Natural killer cell (primary cell): ENCODE results near the gene PHACTR3. TPM values are rescaled to one million over a fixed set of nuclear protein-coding genes. Genes with fewer than 3 reads are reported as not detected.

Experiments used
- ATAC-seq, 3 donors: fragments of 150-1000 bp in 2 of 3; fragments of 200-7000 bp in 1 of 3; cut with Tn5 transposase; 1 replicate in 1 of 3; 2 replicates in 2 of 3; pipeline ENCODE4 v1.10.0; 2021; ENCODE audit warnings: mild to moderate bottlenecking in 2 of 3, moderate library complexity in 2 of 3
- DNase-seq, 2 donors: peaks; one replicate each; pipeline versions ENCODE4 v3.0.0 to v3.0.0-alpha.2; 2013 to 2021; ENCODE audit warnings: mixed read lengths in 1 of 2
- H3K27ac ChIP-seq: one replicate; pipeline ENCODE4 v1.5.1; 2013; ENCODE audit warnings: mild to moderate bottlenecking, low read length
- H3K27me3 ChIP-seq: one replicate; pipeline ENCODE4 v1.6.1; 2013; ENCODE audit warnings: low read length; ENCODE audit not compliant: control insufficient read depth, insufficient read depth
- H3K36me3 ChIP-seq: one replicate; pipeline ENCODE4 v1.6.1; 2013; ENCODE audit warnings: low read length; ENCODE audit not compliant: control insufficient read depth, insufficient read depth
- H3K4me1 ChIP-seq: one replicate; pipeline ENCODE4 v1.6.1; 2013; ENCODE audit warnings: low read length; ENCODE audit not compliant: control insufficient read depth, insufficient read depth
- H3K4me3 ChIP-seq: one replicate; pipeline ENCODE4 v1.5.1; 2013; ENCODE audit warnings: low read length
- H3K9me3 ChIP-seq: one replicate; pipeline ENCODE4 v1.6.1; 2013; ENCODE audit warnings: low read length; ENCODE audit not compliant: control insufficient read depth, insufficient read depth
- H3K27ac Mint-ChIP-seq, 2 donors: one replicate each; pipeline ENCODE4 v1.8.0; 2022; ENCODE audit warnings: mild to moderate bottlenecking in 2 of 2, mixed read lengths in 2 of 2, moderate library complexity in 1 of 2
- H3K27me3 Mint-ChIP-seq, 2 donors: one replicate each; pipeline ENCODE4 v1.8.0; 2022; ENCODE audit warnings: low read depth in 2 of 2, mixed read lengths in 2 of 2
- H3K36me3 Mint-ChIP-seq: one replicate; pipeline ENCODE4 v1.8.0; 2022; ENCODE audit warnings: mixed read lengths
- H3K4me1 Mint-ChIP-seq, 2 donors: one replicate each; pipeline ENCODE4 v1.8.0; 2022; ENCODE audit warnings: mixed read lengths in 2 of 2
- H3K4me3 Mint-ChIP-seq: one replicate; pipeline ENCODE4 v1.8.0; 2022; ENCODE audit warnings: mild to moderate bottlenecking, moderate library complexity, mixed read lengths
- H3K9me3 Mint-ChIP-seq, 2 donors: one replicate each; pipeline ENCODE4 v1.8.0; 2022; ENCODE audit warnings: mixed read lengths in 2 of 2
- CTCF ChIP-seq: fragments of 200-600 bp; IDR thresholded peaks from one replicate; pipeline ENCODE4 v1.8.0; 2022; ENCODE audit warnings: antibody characterized with exemption
- WGBS: methylation state at CpG from one replicate; pipeline ENCODE4 v1.1.7; 2013; ENCODE audit warnings: missing lambda C conversion rate; ENCODE audit not compliant: insufficient coverage; 5-methylcytosine and 5-hydroxymethylcytosine counted together
- intact Hi-C: fragments of 100-400 bp; cut with micrococcal nuclease; formaldehyde crosslinking; loops from one replicate; pipeline ENCODE4 v1.14.2; 2022
- total RNA-seq, 4 donors: library from RNA; stranded (reverse); fragments of 120-200 nt in 1 of 4; gene quantifications; one replicate each; pipeline versions ENCODE4 v1.2.3 to v1.2.4, GENCODE V29; 2013 to 2022

The PHACTR3 gene
- total RNA-seq, 3 donors from 2014 or later (not counting 1 experiment from before 2014, with no cell fraction given), result not detected

- Mint-ChIP-seq H3K36me3 (no peaks in the 10 kb centered on the region), H3K27me3 (peaks cover 0 to 10% of the 10 kb centered on the region in 2 donors), H3K9me3 (no peaks in the 10 kb centered on the region), H3K4me1 (no peaks in the 10 kb centered on the region), H3K4me3 (no peak overlapping the region), H3K27ac (no peak overlapping the region)
- Histone ChIP-seq H3K27me3 (no peaks in the 10 kb centered on the region), H3K4me3 (no peak overlapping the region), H3K9me3 (no peaks in the 10 kb centered on the region), H3K36me3 (no peaks in the 10 kb centered on the region), H3K4me1 (no peaks in the 10 kb centered on the region), H3K27ac (no peak overlapping the region)
- ATAC-seq (no peak), DNase-seq (no peak)
- no peak for TF ChIP-seq CTCF
- intact Hi-C loops, result no loop called here
- 88% methylated on average over 8 of the region's 8 CpGs for WGBS
Observed at GRCh38 chr20:59823491-59824259, 219.3 kb downstream of the PHACTR3 start.

- Histone ChIP-seq H3K36me3 (no peaks in the 10 kb centered on the region), H3K27ac (no peak overlapping the region), H3K9me3 (no peaks in the 10 kb centered on the region), H3K27me3 (no peaks in the 10 kb centered on the region), H3K4me3 (no peak overlapping the region), H3K4me1 (no peaks in the 10 kb centered on the region)
- no peaks in the 10 kb centered on the region for H3K9me3 Mint-ChIP-seq
- H3K27me3 Mint-ChIP-seq, result peaks cover 0 to 8% of the 10 kb centered on the region in 2 donors
- no peak for TF ChIP-seq CTCF
- no peaks in the 10 kb centered on the region for H3K36me3 Mint-ChIP-seq
- no peak for DNase-seq
- no peak overlapping the region for H3K4me3 Mint-ChIP-seq
- H3K4me1 Mint-ChIP-seq, result no peaks in the 10 kb centered on the region
- 70% methylated on average over 8 of the region's 8 CpGs for WGBS
- no peak for ATAC-seq
- no peak overlapping the region for H3K27ac Mint-ChIP-seq
- intact Hi-C loops, result no loop called here
Observed at GRCh38 chr20:59824711-59825562, 220.6 kb downstream of the PHACTR3 start.

GRCh38 chr20:59825563-59825920 is 221.2 kb downstream of the PHACTR3 start:
- 91% methylated on average over 4 of the region's 4 CpGs for WGBS
- Mint-ChIP-seq H3K36me3 (no peaks in the 10 kb centered on the region), H3K27me3 (peaks cover 0 to 6% of the 10 kb centered on the region in 2 donors), H3K9me3 (no peaks in the 10 kb centered on the region), H3K27ac (no peak overlapping the region), H3K4me1 (no peaks in the 10 kb centered on the region), H3K4me3 (no peak overlapping the region)
- intact Hi-C loops, result no loop called here
- Histone ChIP-seq H3K27ac (no peak overlapping the region), H3K4me3 (no peak overlapping the region), H3K4me1 (no peaks in the 10 kb centered on the region), H3K27me3 (no peaks in the 10 kb centered on the region), H3K9me3 (no peaks in the 10 kb centered on the region), H3K36me3 (no peaks in the 10 kb centered on the region)
- no peak for TF ChIP-seq CTCF
- DNase-seq, result no peak
- no peak for ATAC-seq
